HepG2 (cell line): ENCODE results near the gene ADM5. TPM values are rescaled to one million over a fixed set of nuclear protein-coding genes. Genes with fewer than 3 reads are reported as not detected.

Experiments
- ELF3 ChIP-seq: IDR thresholded peaks from 2 replicates; pipeline ENCODE4 v1.6.1; 2016; ENCODE audit warnings: missing genetic modification reagents, missing compliant biosample characterization
- HNF4A ChIP-seq: sonication (generic); formaldehyde crosslinking; IDR thresholded peaks from 2 replicates; pipeline ENCODE4 v1.4.0; 2020; ENCODE audit warnings: missing genetic modification reagents
- ISL2 ChIP-seq: sonication (generic); formaldehyde crosslinking; IDR thresholded peaks from 2 replicates; pipeline ENCODE4 v1.5.0; 2020; ENCODE audit warnings: missing genetic modification reagents
- KLF9 ChIP-seq: IDR thresholded peaks from 2 replicates; pipeline ENCODE4 v1.6.1; 2016; ENCODE audit warnings: low read depth
- KMT2B ChIP-seq: IDR thresholded peaks from 2 replicates; pipeline ENCODE4 v1.6.1; 2016; ENCODE audit warnings: missing genetic modification reagents, missing compliant biosample characterization
- MEF2D ChIP-seq: sonication (generic); formaldehyde crosslinking; IDR thresholded peaks from 2 replicates; pipeline ENCODE4 v1.5.1; 2020; ENCODE audit warnings: mild to moderate bottlenecking, missing genetic modification reagents
- RBM22 ChIP-seq: fragments of 200-400 bp; formaldehyde crosslinking; optimal IDR thresholded peaks from 2 replicates; pipeline ENCODE3; 2017; ENCODE audit warnings: mild to moderate bottlenecking, low read length, moderate library complexity
- SIN3A ChIP-seq: IDR thresholded peaks from 2 replicates; pipeline ENCODE4 v1.6.1; 2011; ENCODE audit warnings: low read depth, mild to moderate bottlenecking, control low read depth, low read length, borderline replicate concordance
- ZC3H13 ChIP-seq: sonication (generic); formaldehyde crosslinking; IDR thresholded peaks from 2 replicates; pipeline ENCODE4 v1.8.1; 2023; ENCODE audit warnings: mild to moderate bottlenecking, missing genetic modification reagents, moderate library complexity
- ZFX ChIP-seq: sonication (generic); formaldehyde crosslinking; IDR thresholded peaks from 2 replicates; pipeline ENCODE4 v1.4.0; 2020; ENCODE audit warnings: mild to moderate bottlenecking, low read depth, missing genetic modification reagents, moderate library complexity
- ZIK1 ChIP-seq: sonication (generic); formaldehyde crosslinking; IDR thresholded peaks from 2 replicates; pipeline ENCODE4 v1.5.0; 2020; ENCODE audit warnings: mild to moderate bottlenecking, low read depth, missing genetic modification reagents, borderline replicate concordance
- ZMYM3 ChIP-seq: sonication (generic); formaldehyde crosslinking; IDR thresholded peaks from 2 replicates; pipeline ENCODE4 v1.5.1; 2020; ENCODE audit warnings: mild to moderate bottlenecking, missing genetic modification reagents
- ZNF124 ChIP-seq: sonication (generic); formaldehyde crosslinking; IDR thresholded peaks from 2 replicates; pipeline ENCODE4 v1.4.0; 2020; ENCODE audit warnings: missing genetic modification reagents
- ZNF136 ChIP-seq: sonication (generic); formaldehyde crosslinking; IDR thresholded peaks from 2 replicates; pipeline ENCODE4 v1.8.1; 2022; ENCODE audit warnings: low read depth, mild to moderate bottlenecking, moderate library complexity, missing genetic modification reagents
- ZNF235 ChIP-seq: sonication (generic); formaldehyde crosslinking; IDR thresholded peaks from 2 replicates; pipeline ENCODE4 v1.8.1; 2023; ENCODE audit warnings: mild to moderate bottlenecking, missing genetic modification reagents, borderline replicate concordance
- ZNF260 ChIP-seq: sonication (generic); formaldehyde crosslinking; IDR thresholded peaks from 2 replicates; pipeline ENCODE4 v1.4.0; 2020; ENCODE audit warnings: missing genetic modification reagents, low read depth, mild to moderate bottlenecking, borderline replicate concordance
- ZNF362 ChIP-seq: sonication (generic); formaldehyde crosslinking; IDR thresholded peaks from 2 replicates; pipeline ENCODE4 v1.4.0; 2020; ENCODE audit warnings: missing genetic modification reagents, mild to moderate bottlenecking, borderline replicate concordance
- ZNF597 ChIP-seq: sonication (generic); formaldehyde crosslinking; IDR thresholded peaks from 2 replicates; pipeline ENCODE4 v1.5.0; 2020; ENCODE audit warnings: missing genetic modification reagents
- ZSCAN30 ChIP-seq: sonication (generic); formaldehyde crosslinking; IDR thresholded peaks from 2 replicates; pipeline ENCODE4 v1.5.0; 2020; ENCODE audit warnings: mild to moderate bottlenecking, missing genetic modification reagents
- polyA plus RNA-seq, 8 experiments: library from polyadenylated mRNA; depleted of rRNA in 3 of 8; stranded (reverse) in 7 of 8; unstranded in 1 of 8; fragments of >200 nt; fragmentation: Illumina TruSeq in 4 of 8; extraction: Trizol in 4 of 8; gene quantifications; 2 replicates each; pipeline versions ENCODE4 v1.2.1 to v1.2.3, GENCODE V29; 2011 to 2016; ENCODE audit warnings: low read depth in 4 of 8, missing spikeins in 1 of 8, mixed read lengths in 1 of 8; ENCODE audit not compliant: insufficient read depth in 1 of 8
- total RNA-seq, 5 experiments: library from RNA; depleted of rRNA; stranded (reverse); fragments of >200 nt; fragmentation: Illumina TruSeq; extraction: Trizol; gene quantifications; 2 replicates each; pipeline ENCODE4 v1.2.3, GENCODE V29; 2016; ENCODE audit warnings: low read depth in 1 of 5
- TF ChIP-seq, protein P1 (sequence below): sonication (generic); formaldehyde crosslinking; IDR thresholded peaks from 2 replicates; pipeline ENCODE4 v1.5.0; 2020; ENCODE audit warnings: missing genetic modification reagents
- TF ChIP-seq, protein P2 (sequence below): sonication (generic); formaldehyde crosslinking; IDR thresholded peaks from 2 replicates; pipeline ENCODE4 v1.5.1; 2020; ENCODE audit warnings: mild to moderate bottlenecking, missing genetic modification reagents, moderate library complexity
- TF ChIP-seq, protein P3 (sequence below): IDR thresholded peaks from 2 replicates; pipeline ENCODE4 v1.6.1; 2016; ENCODE audit warnings: missing compliant biosample characterization, missing genetic modification reagents, borderline replicate concordance

ADM5 gene
- total and polyA plus RNA-seq, 2 of the 13 experiments (the other 11 are each of a cell fraction or from before 2014, with no cell fraction given), result 2.7 to 4.1 TPM

- TF ChIP-seq ISL2 (peak; percentile 29; the same call in 1 of the 2 replicates), RBM22 (no peak), ZFX (peak; percentile 27; the same call in 1 of the 2 replicates), KLF9 (CRISPR knock-in tag) (no peak), ZNF136 (no peak), ZNF362 (CRISPR knock-in tag) (peak; percentile 61; the same call in 1 of the 2 replicates), SIN3A (0 out of 2 replicates have a peak, but pooled peaks have one; percentile 31), ZC3H13 (no peak), ZNF597 (CRISPR knock-in tag) (no peak), ZIK1 (CRISPR knock-in tag) (no peak), ELF3 (CRISPR knock-in tag) (0 out of 2 replicates have a peak, but pooled peaks have one; percentile 11), ZNF235 (no peak), HNF4A (no peak), KMT2B (CRISPR knock-in tag) (0 out of 2 replicates have a peak, but pooled peaks have one; percentile 3), ZNF260 (CRISPR knock-in tag) (no peak), ZSCAN30 (no peak), ZNF124 (CRISPR knock-in tag) (no peak), MEF2D (CRISPR knock-in tag) (peak; percentile 47; the same call in 1 of the 2 replicates), ZMYM3 (CRISPR knock-in tag) (peak; percentile 100)
- TF ChIP-seq, protein P1, sequence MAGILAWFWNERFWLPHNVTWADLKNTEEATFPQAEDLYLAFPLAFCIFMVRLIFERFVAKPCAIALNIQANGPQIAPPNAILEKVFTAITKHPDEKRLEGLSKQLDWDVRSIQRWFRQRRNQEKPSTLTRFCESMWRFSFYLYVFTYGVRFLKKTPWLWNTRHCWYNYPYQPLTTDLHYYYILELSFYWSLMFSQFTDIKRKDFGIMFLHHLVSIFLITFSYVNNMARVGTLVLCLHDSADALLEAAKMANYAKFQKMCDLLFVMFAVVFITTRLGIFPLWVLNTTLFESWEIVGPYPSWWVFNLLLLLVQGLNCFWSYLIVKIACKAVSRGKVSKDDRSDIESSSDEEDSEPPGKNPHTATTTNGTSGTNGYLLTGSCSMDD (CRISPR knock-in tag), result no peak
- TF ChIP-seq, protein P2, sequence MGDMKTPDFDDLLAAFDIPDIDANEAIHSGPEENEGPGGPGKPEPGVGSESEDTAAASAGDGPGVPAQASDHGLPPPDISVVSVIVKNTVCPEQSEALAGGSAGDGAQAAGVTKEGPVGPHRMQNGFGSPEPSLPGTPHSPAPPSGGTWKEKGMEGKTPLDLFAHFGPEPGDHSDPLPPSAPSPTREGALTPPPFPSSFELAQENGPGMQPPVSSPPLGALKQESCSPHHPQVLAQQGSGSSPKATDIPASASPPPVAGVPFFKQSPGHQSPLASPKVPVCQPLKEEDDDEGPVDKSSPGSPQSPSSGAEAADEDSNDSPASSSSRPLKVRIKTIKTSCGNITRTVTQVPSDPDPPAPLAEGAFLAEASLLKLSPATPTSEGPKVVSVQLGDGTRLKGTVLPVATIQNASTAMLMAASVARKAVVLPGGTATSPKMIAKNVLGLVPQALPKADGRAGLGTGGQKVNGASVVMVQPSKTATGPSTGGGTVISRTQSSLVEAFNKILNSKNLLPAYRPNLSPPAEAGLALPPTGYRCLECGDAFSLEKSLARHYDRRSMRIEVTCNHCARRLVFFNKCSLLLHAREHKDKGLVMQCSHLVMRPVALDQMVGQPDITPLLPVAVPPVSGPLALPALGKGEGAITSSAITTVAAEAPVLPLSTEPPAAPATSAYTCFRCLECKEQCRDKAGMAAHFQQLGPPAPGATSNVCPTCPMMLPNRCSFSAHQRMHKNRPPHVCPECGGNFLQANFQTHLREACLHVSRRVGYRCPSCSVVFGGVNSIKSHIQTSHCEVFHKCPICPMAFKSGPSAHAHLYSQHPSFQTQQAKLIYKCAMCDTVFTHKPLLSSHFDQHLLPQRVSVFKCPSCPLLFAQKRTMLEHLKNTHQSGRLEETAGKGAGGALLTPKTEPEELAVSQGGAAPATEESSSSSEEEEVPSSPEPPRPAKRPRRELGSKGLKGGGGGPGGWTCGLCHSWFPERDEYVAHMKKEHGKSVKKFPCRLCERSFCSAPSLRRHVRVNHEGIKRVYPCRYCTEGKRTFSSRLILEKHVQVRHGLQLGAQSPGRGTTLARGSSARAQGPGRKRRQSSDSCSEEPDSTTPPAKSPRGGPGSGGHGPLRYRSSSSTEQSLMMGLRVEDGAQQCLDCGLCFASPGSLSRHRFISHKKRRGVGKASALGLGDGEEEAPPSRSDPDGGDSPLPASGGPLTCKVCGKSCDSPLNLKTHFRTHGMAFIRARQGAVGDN (CRISPR knock-in tag), result peak; percentile 42; the same call in 1 of the 2 replicates
- TF ChIP-seq, protein P3, sequence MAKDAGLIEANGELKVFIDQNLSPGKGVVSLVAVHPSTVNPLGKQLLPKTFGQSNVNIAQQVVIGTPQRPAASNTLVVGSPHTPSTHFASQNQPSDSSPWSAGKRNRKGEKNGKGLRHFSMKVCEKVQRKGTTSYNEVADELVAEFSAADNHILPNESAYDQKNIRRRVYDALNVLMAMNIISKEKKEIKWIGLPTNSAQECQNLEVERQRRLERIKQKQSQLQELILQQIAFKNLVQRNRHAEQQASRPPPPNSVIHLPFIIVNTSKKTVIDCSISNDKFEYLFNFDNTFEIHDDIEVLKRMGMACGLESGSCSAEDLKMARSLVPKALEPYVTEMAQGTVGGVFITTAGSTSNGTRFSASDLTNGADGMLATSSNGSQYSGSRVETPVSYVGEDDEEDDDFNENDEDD (CRISPR knock-in tag), result no peak
These were observed 13.1 kb upstream of the ADM5 start (continued) for GRCh38 chr19:49676136-49676783.
